ENCODE measurements around the gene MAP2K2.

DNA sequence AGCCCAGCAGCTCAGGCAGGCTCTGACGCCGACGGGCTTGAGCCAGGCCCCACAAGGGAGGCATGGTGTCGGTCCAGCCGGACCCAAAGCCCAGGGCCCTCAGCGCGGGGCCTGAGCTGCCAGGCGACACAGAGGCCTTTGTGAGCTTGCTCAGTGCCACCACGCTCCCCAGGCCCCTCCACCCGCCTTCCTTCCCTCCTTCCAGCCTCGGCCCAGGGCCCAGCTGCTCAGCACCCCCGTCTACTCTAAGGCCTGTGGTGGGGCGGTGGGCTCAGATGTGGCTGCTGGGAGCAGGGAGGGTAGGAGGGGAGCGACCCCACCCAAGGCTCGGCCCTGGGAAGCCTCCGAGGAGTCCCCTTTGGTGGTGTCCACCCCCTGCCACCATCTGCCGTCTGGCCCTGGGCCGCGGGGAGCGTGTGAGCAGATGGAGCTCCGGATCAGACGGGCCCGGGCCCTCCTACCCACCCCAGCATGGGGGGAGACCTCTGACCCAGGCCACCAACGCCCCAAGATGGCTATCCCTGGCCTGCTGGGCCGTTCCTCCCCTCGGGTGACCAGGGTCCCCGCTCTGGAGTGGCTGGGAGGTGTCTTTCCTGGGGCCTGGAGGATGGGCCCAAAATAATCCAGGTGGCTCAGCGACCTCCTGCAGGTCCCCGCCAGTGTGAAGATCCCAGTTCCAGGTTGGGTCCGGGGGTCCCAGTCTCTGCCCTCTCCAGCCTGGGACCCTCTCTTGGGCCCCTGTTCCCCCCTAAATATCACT, 65.0 kb downstream of the MAP2K2 start:
- TF ChIP-seq, protein P1, sequence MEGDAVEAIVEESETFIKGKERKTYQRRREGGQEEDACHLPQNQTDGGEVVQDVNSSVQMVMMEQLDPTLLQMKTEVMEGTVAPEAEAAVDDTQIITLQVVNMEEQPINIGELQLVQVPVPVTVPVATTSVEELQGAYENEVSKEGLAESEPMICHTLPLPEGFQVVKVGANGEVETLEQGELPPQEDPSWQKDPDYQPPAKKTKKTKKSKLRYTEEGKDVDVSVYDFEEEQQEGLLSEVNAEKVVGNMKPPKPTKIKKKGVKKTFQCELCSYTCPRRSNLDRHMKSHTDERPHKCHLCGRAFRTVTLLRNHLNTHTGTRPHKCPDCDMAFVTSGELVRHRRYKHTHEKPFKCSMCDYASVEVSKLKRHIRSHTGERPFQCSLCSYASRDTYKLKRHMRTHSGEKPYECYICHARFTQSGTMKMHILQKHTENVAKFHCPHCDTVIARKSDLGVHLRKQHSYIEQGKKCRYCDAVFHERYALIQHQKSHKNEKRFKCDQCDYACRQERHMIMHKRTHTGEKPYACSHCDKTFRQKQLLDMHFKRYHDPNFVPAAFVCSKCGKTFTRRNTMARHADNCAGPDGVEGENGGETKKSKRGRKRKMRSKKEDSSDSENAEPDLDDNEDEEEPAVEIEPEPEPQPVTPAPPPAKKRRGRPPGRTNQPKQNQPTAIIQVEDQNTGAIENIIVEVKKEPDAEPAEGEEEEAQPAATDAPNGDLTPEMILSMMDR (IDR thresholded peaks at IDR 0.05), result no peak
- TF ChIP-seq EZH2 (IDR thresholded peaks at IDR 0.05; ENCODE audit: borderline replicate concordance, insufficient read depth, low read depth, low read length, poor library complexity, severe bottlenecking), result no peak

Data from B cell (primary cell).